Measurements from ENCODE around the gene CD93. TPM values are rescaled to one million over a fixed set of nuclear protein-coding genes. Genes with fewer than 3 reads are reported as not detected.
A peak's percentile ranks its signal among the peaks of the same experiment; 100 is the strongest.

Gene CD93
- polyA plus RNA-seq = 17.3 TPM
- long read RNA-seq, donor 1, full-length matches to known transcripts = 3 of 3 reads
- long read RNA-seq, donor 1, partial matches to known transcripts = 0 of 3 reads
- long read RNA-seq, donor 1, other reads (novel, unspliced or antisense) = 0 of 3 reads
- long read RNA-seq, donor 2, full-length matches to known transcripts = 5 of 5 reads
- long read RNA-seq, donor 2, partial matches to known transcripts = 0 of 5 reads
- long read RNA-seq, donor 2, other reads (novel, unspliced or antisense) = 0 of 5 reads
- long read RNA-seq, donor 3, full-length matches to known transcripts = 4 of 10 reads
- long read RNA-seq, donor 3, partial matches to known transcripts = 6 of 10 reads
- long read RNA-seq, donor 3, other reads (novel, unspliced or antisense) = 0 of 10 reads
- long read RNA-seq, donor 4 = 0 reads
- long read RNA-seq, donor 5, full-length matches to known transcripts = 3 of 3 reads
- long read RNA-seq, donor 5, partial matches to known transcripts = 0 of 3 reads
- long read RNA-seq, donor 5, other reads (novel, unspliced or antisense) = 0 of 3 reads
- long read RNA-seq, donor 6, full-length matches to known transcripts = 4 of 4 reads
- long read RNA-seq, donor 6, partial matches to known transcripts = 0 of 4 reads
- long read RNA-seq, donor 6, other reads (novel, unspliced or antisense) = 0 of 4 reads
- long read RNA-seq, donor 7, full-length matches to known transcripts = 2 of 2 reads
- long read RNA-seq, donor 7, partial matches to known transcripts = 0 of 2 reads
- long read RNA-seq, donor 7, other reads (novel, unspliced or antisense) = 0 of 2 reads
- long read RNA-seq, donor 8, full-length matches to known transcripts = 6 of 6 reads
- long read RNA-seq, donor 8, partial matches to known transcripts = 0 of 6 reads
- long read RNA-seq, donor 8, other reads (novel, unspliced or antisense) = 0 of 6 reads
- long read RNA-seq, donor 9, full-length matches to known transcripts = 4 of 4 reads
- long read RNA-seq, donor 9, partial matches to known transcripts = 0 of 4 reads
- long read RNA-seq, donor 9, other reads (novel, unspliced or antisense) = 0 of 4 reads
- long read RNA-seq, donor 10, full-length matches to known transcripts = 7 of 7 reads
- long read RNA-seq, donor 10, partial matches to known transcripts = 0 of 7 reads
- long read RNA-seq, donor 10, other reads (novel, unspliced or antisense) = 0 of 7 reads
- long read RNA-seq, donor 11, full-length matches to known transcripts = 2 of 2 reads
- long read RNA-seq, donor 11, partial matches to known transcripts = 0 of 2 reads
- long read RNA-seq, donor 11, other reads (novel, unspliced or antisense) = 0 of 2 reads

DNA sequence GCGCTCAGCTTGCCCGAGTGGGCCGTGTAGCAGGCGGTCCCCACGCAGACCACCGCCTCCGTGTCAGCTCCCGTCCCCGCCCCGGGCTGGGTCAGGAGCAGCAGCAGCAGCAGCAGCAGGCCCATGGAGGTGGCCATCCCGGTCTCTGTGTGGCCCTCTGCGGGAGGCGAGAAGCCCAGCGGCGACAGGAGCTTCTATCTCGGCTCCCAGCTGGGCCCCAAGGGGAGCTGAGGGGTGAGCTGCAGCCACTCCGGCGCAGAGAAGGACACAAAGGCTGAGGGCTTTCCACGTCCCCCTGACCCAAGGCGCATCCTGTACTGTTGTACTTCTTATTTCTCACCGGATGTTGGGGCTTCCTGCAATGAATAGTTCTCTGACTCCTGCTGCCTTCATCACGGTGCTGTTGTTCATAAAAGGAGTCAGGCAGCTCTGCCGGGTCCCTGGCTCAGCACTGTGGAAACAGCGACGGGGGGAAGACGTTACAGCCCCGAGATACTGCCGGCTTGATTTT, at the start of gene CD93:
Gene CD93 (minus strand): TSS at position 269 of the 511 bp plus-strand sequence. CDS start 132 bp downstream, at position 137.
- Histone ChIP-seq H3K4me3 (ENCODE audit: low read length) (peak within 1 kb of the TSS; percentile 32), H3K27ac (ENCODE audit: low read length) (peak within 1 kb of the TSS; percentile 42), H3K9me3 (ENCODE audit: control insufficient read depth, low read depth, low read length) (no peaks in the 10 kb centered on the region), H3K36me3 (ENCODE audit: control insufficient read depth, insufficient read depth, low read length) (no peaks in the 10 kb centered on the region), H3K27me3 (ENCODE audit: control insufficient read depth, insufficient read depth, low read length) (no peaks in the 10 kb centered on the region), H3K4me1 (ENCODE audit: control insufficient read depth, insufficient read depth, low read length) (no peaks in the 10 kb centered on the region)
- no peak for DNase-seq
- WGBS (ENCODE audit: insufficient coverage, low lambda C conversion rate) = no CpG with 5 or more reads among the region's 28 CpGs

DNA sequence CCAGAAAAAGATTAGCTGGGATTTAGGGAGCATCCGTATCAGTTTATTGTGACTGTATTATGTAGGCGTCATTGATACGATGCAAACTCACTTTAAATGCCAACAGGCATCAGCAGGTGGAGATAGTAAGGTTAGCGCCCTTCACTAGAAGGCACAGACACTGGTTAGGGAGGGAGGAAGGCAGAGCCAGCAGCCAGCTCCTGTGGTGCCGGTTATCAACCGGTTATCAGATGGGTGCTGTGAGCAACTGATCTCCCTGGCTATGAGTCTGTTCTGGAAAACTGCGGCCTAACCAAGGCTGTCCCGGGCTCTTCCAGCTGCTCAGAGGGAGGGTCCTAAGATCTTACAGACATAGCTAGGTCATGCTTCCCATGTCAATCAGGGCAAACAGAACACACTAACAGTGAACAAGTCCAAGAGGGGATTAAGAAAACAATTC, 47.5 kb upstream of the CD93 start:
- WGBS (ENCODE audit: insufficient coverage, low lambda C conversion rate) = no CpG with 5 or more reads among the region's 8 CpGs
- Histone ChIP-seq H3K9me3 (ENCODE audit: control insufficient read depth, low read depth, low read length) (no peaks in the 10 kb centered on the region), H3K36me3 (ENCODE audit: control insufficient read depth, insufficient read depth, low read length) (no peaks in the 10 kb centered on the region), H3K4me3 (ENCODE audit: low read length) (no peak overlapping the region), H3K27ac (ENCODE audit: low read length) (no peak overlapping the region), H3K4me1 (ENCODE audit: control insufficient read depth, insufficient read depth, low read length) (peaks cover 6% of the 10 kb centered on the region), H3K27me3 (ENCODE audit: control insufficient read depth, insufficient read depth, low read length) (no peaks in the 10 kb centered on the region)
- DNase-seq = no peak

GRCh38 chr20:23132930-23133559, 46.9 kb upstream of the CD93 start:
- Histone ChIP-seq H3K4me3 (ENCODE audit: low read length) (no peak overlapping the region), H3K36me3 (ENCODE audit: control insufficient read depth, insufficient read depth, low read length) (no peaks in the 10 kb centered on the region), H3K27ac (ENCODE audit: low read length) (no peak overlapping the region), H3K27me3 (ENCODE audit: control insufficient read depth, insufficient read depth, low read length) (no peaks in the 10 kb centered on the region), H3K4me1 (ENCODE audit: control insufficient read depth, insufficient read depth, low read length) (peaks cover 6% of the 10 kb centered on the region), H3K9me3 (ENCODE audit: control insufficient read depth, low read depth, low read length) (no peaks in the 10 kb centered on the region)
- no peak for DNase-seq
- whole genome bisulfite sequencing (ENCODE audit: insufficient coverage, low lambda C conversion rate) = no CpG with 5 or more reads among the region's 7 CpGs

DNA sequence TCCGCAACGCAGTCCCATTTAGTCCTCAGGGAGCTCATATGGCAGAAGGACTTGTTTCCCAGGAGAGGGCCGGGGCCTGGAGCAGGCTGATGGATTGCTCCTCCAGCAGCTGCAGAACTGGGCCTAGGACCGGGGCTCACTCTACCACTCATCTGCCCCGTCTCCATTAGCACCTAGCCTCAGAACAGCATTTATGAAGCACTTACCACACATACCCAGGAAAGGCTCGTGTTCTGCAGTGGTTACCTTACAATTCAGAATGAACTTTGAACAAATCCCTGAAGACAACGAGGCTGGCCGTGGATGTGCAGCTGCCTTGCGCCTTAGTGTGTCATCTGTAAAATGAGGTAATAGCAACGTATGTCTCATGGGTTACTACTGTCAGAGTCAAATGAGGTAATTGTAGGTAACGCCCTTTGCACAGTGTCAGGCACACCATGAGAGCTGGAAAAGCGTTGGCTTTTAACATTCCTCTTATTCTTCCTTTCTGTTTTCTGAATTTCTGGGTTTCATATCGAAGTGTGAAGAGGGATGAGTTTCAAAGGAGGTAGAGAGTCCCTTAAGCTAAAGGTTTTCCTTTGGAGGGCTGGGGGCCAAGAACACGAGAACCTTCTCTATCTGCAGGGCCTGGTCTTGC, 46.3 kb upstream of the CD93 start:
- no peaks in the 10 kb centered on the region for H3K9me3 ChIP-seq (ENCODE audit: control insufficient read depth, low read depth, low read length)
- peaks cover 6% of the 10 kb centered on the region for H3K4me1 ChIP-seq (ENCODE audit: control insufficient read depth, insufficient read depth, low read length)
- H3K4me3 ChIP-seq (ENCODE audit: low read length) = no peak overlapping the region
- no peaks in the 10 kb centered on the region for H3K27me3 ChIP-seq (ENCODE audit: control insufficient read depth, insufficient read depth, low read length)
- peak; percentile 78 to 86 for DNase-seq
- no CpG with 5 or more reads among the region's 14 CpGs for WGBS (ENCODE audit: insufficient coverage, low lambda C conversion rate)
- H3K27ac ChIP-seq (ENCODE audit: low read length) = no peak overlapping the region
- H3K36me3 ChIP-seq (ENCODE audit: control insufficient read depth, insufficient read depth, low read length) = no peaks in the 10 kb centered on the region

DNA sequence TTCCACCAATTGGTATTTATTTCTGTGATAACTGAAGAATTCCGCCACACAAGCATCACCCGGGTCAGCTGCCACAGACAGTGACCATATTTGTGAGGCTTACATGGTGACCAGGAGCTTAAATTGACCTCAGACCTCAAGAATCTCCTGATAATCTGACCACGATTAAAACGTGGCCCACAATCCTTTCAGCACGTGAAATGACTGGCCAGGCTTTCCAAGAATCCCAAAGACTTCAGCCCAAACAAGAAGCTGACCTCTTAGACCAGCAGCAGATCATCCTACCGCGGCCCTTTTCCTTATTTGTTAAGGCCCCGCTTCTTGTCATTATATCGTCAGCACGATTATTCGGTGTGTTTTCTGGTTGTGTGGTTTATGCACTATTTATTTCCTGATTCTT, 45.6 kb upstream of the CD93 start:
- DNase-seq = no peak
- Histone ChIP-seq H3K9me3 (ENCODE audit: control insufficient read depth, low read depth, low read length) (no peaks in the 10 kb centered on the region), H3K27me3 (ENCODE audit: control insufficient read depth, insufficient read depth, low read length) (no peaks in the 10 kb centered on the region), H3K4me1 (ENCODE audit: control insufficient read depth, insufficient read depth, low read length) (peaks cover 6% of the 10 kb centered on the region), H3K4me3 (ENCODE audit: low read length) (no peak overlapping the region), H3K36me3 (ENCODE audit: control insufficient read depth, insufficient read depth, low read length) (no peaks in the 10 kb centered on the region), H3K27ac (ENCODE audit: low read length) (no peak overlapping the region)
- WGBS (ENCODE audit: insufficient coverage, low lambda C conversion rate) = 89% methylated on average over 9 of the region's 11 CpGs

GRCh38 chr20:23130622-23131140, 44.6 kb upstream of the CD93 start:
- Histone ChIP-seq H3K4me3 (ENCODE audit: low read length) (no peak overlapping the region), H3K27me3 (ENCODE audit: control insufficient read depth, insufficient read depth, low read length) (no peaks in the 10 kb centered on the region), H3K27ac (ENCODE audit: low read length) (no peak overlapping the region), H3K36me3 (ENCODE audit: control insufficient read depth, insufficient read depth, low read length) (no peaks in the 10 kb centered on the region), H3K9me3 (ENCODE audit: control insufficient read depth, low read depth, low read length) (no peaks in the 10 kb centered on the region), H3K4me1 (ENCODE audit: control insufficient read depth, insufficient read depth, low read length) (peaks cover 6% of the 10 kb centered on the region)
- 88% methylated on average over 3 of the region's 4 CpGs for WGBS (ENCODE audit: insufficient coverage, low lambda C conversion rate)
- no peak for DNase-seq

DNA sequence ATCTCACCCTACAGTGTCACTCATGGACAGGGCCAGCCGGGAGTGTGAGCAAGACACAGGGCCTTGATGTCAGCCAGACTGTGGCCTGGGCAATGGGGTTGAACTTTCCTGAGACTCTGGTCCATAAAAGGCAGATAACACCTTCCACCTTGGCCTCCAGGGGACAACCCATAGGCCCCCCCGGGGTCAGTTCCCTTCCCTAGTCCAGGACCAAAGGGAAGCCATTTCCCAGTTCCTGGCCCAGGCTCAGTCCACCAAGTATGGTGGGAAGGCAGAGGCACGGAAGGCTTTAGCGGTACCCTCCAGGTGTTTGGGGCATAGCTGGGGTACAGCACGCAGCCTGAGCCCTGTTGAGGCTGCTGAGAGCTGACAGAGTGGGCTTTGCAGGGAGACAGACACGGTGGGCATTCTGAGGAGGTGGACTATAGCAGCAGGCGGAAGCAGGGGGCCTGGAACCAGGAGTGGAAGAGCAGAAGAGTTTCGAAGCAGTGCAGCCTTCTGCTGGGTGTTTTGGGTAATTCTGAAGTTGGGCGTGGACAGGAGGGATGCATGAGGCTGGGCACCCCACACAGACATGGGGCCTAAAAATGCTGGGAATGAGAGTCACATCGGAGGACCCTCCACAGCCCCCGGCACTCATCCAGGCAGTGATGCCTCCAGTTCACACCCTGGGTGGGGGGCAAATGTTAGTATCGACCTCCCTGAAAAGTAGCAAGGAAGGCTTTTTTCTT, 43.9 kb upstream of the CD93 start:
- peaks cover 10% of the 10 kb centered on the region for H3K4me1 ChIP-seq (ENCODE audit: control insufficient read depth, insufficient read depth, low read length)
- WGBS (ENCODE audit: insufficient coverage, low lambda C conversion rate) = no CpG with 5 or more reads among the region's 12 CpGs
- no peak for DNase-seq
- no peak overlapping the region for H3K27ac ChIP-seq (ENCODE audit: low read length)
- H3K36me3 ChIP-seq (ENCODE audit: control insufficient read depth, insufficient read depth, low read length) = no peaks in the 10 kb centered on the region
- no peaks in the 10 kb centered on the region for H3K9me3 ChIP-seq (ENCODE audit: control insufficient read depth, low read depth, low read length)
- H3K27me3 ChIP-seq (ENCODE audit: control insufficient read depth, insufficient read depth, low read length) = no peaks in the 10 kb centered on the region
- H3K4me3 ChIP-seq (ENCODE audit: low read length) = no peak overlapping the region

DNA sequence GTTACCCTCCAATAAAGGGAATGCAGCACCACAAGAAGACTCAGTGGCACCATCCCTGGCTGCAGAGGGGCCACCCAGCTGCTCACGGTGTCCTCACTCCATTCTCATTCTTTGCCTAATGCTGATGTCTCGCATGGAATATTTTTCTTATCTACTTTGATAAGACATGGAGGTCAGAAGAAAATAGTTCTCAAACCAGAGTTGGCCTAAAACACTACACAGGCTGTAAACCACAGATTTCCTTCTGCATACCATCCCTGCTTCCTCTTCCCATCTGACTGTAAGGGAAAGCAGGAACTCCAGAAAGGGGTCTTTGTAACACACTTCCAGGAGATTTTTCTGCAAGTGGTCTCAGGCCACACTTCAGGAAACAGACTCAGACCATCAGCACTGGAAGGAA, 43.1 kb upstream of the CD93 start:
- no peak overlapping the region for H3K27ac ChIP-seq (ENCODE audit: low read length)
- no CpG with 5 or more reads among the region's 2 CpGs for WGBS (ENCODE audit: insufficient coverage, low lambda C conversion rate)
- no peak overlapping the region for H3K4me3 ChIP-seq (ENCODE audit: low read length)
- DNase-seq = no peak
- no peaks in the 10 kb centered on the region for H3K36me3 ChIP-seq (ENCODE audit: control insufficient read depth, insufficient read depth, low read length)
- H3K4me1 ChIP-seq (ENCODE audit: control insufficient read depth, insufficient read depth, low read length) = peaks cover 11% of the 10 kb centered on the region
- no peaks in the 10 kb centered on the region for H3K27me3 ChIP-seq (ENCODE audit: control insufficient read depth, insufficient read depth, low read length)
- no peaks in the 10 kb centered on the region for H3K9me3 ChIP-seq (ENCODE audit: control insufficient read depth, low read depth, low read length)

Data from large intestine (tissue), 12 donors.